HepG2 (cell line): ENCODE results near the gene ZSCAN23. TPM values are rescaled to one million over a fixed set of nuclear protein-coding genes. Genes with fewer than 3 reads are reported as not detected.
"Not testable (repeated sequence)": the region's sequence is repeated elsewhere in the genome, so short reads cannot be mapped to it uniquely, and the experiment has no call there.

ENCODE experiments used
- ATAC-seq: fragments of 200-7000 bp; cut with Tn5 transposase; 3 replicates; pipeline ENCODE4 v1.9.1; 2020; ENCODE audit warnings: mild to moderate bottlenecking, moderate library complexity
- BruUV-seq: library from RNA; stranded (reverse); fragments of 400-500 nt; replicated peaks from 2 replicates; lab custom pipeline; 2021; lab: Mats Ljungman, UMichigan
- CTCF ChIA-PET: fragments of 300-600 bp; formaldehyde crosslinking; extraction: SDS; loops from one replicate; lab custom pipeline; 2021; ENCODE audit warnings: low total read pairs, inconsistent platforms, low intra/inter-chr PET ratio; lab: Yijun Ruan, JAX
- POLR2A ChIA-PET: fragments of 350-600 bp; sonication (Branson Sonifier 250); formaldehyde crosslinking; loops from one replicate; lab custom pipeline; 2020; ENCODE audit warnings: antibody characterized with exemption, inconsistent platforms; lab: Yijun Ruan, JAX
- DNase-seq: peaks from one replicate; pipeline ENCODE4 v3.0.0-alpha.2; 2015; ENCODE audit warnings: low spot score
- FAIRE-seq: peaks from 3 replicates; lab custom pipeline; 2011; peaks lifted over from hg19 to GRCh38; lab: Jason Lieb, UNC
- H2AFZ ChIP-seq: one replicate; pipeline ENCODE4 v1.6.1; 2011; ENCODE audit warnings: low read length, inconsistent platforms
- H3K27ac ChIP-seq: fragments of 300-600 bp; 3 replicates; pipeline ENCODE4 v1.8.0; 2011; ENCODE audit warnings: mixed run types, mild to moderate bottlenecking, mixed read lengths, low read length, inconsistent platforms; ENCODE audit not compliant: insufficient read depth; ENCODE audit errors: extremely low read length
- H3K27me3 ChIP-seq, 2 experiments: fragments of 200-600 bp in 1 of 2; 2 replicates in 1 of 2; 3 replicates in 1 of 2; pipeline versions ENCODE4 v1.6.0 to v1.8.0; 2011; ENCODE audit warnings: low read length in 2 of 2, mild to moderate bottlenecking in 2 of 2, moderate library complexity in 2 of 2, inconsistent platforms in 1 of 2; ENCODE audit not compliant: insufficient read depth in 2 of 2, control insufficient read depth in 1 of 2
- H3K36me3 ChIP-seq, 2 experiments: fragments of 200-600 bp in 1 of 2; replicated peaks in 1 of 2; 2 replicates in 1 of 2; 3 replicates in 1 of 2; pipeline versions ENCODE4 v1.5.1 to v1.8.0; 2011; ENCODE audit warnings: low read length in 2 of 2, inconsistent platforms in 1 of 2; ENCODE audit not compliant: insufficient read depth in 2 of 2, control insufficient read depth in 1 of 2
- H3K4me1 ChIP-seq: 2 replicates; pipeline ENCODE4 v1.5.1; 2012; ENCODE audit warnings: low read length, inconsistent platforms; ENCODE audit not compliant: insufficient read depth
- H3K4me2 ChIP-seq: 2 replicates; pipeline ENCODE4 v1.6.0; 2011; ENCODE audit warnings: low read depth, low read length, inconsistent platforms
- H3K4me3 ChIP-seq, 3 experiments: fragments of 200-600 bp in 1 of 3; sonication (generic), shearing (Covaris generic) in 1 of 3; replicated peaks in 1 of 3; 2 replicates each; pipeline ENCODE4 v1.5.1; 2011 to 2016; ENCODE audit warnings: low read length in 3 of 3, inconsistent platforms in 2 of 3, low read depth in 2 of 3, mild to moderate bottlenecking in 2 of 3, control low read depth in 1 of 3, mixed read lengths in 1 of 3; ENCODE audit not compliant: insufficient read depth in 1 of 3
- H3K79me2 ChIP-seq: one replicate; pipeline ENCODE4 v1.6.1; 2011; ENCODE audit warnings: low read length, inconsistent platforms; ENCODE audit not compliant: insufficient read depth
- H3K9ac ChIP-seq: 2 replicates; pipeline ENCODE4 v1.6.0; 2011; ENCODE audit warnings: mild to moderate bottlenecking, low read depth, low read length, inconsistent platforms; ENCODE audit not compliant: insufficient read depth
- H3K9me3 ChIP-seq: 2 replicates; pipeline ENCODE4 v1.5.1; 2012; ENCODE audit warnings: mild to moderate bottlenecking, low read length
- H4K20me1 ChIP-seq: 2 replicates; pipeline ENCODE4 v1.6.0; 2011; ENCODE audit warnings: inconsistent platforms, mild to moderate bottlenecking, low read length, moderate library complexity; ENCODE audit not compliant: insufficient read depth
- CBX2 ChIP-seq, 2 experiments: fragments of 200-600 bp in 1 of 2; sonication (generic); formaldehyde crosslinking in 1 of 2; IDR thresholded peaks; 2 replicates each; pipeline versions ENCODE4 v1.7.0 to v1.8.1; 2018 to 2022; ENCODE audit warnings: low read depth in 2 of 2, low read length in 1 of 2, mild to moderate bottlenecking in 1 of 2, missing genetic modification reagents in 1 of 2
- CHD2 ChIP-seq: IDR thresholded peaks from 2 replicates; pipeline ENCODE4 v1.6.1; 2011; ENCODE audit warnings: low read depth, low read length, improper control_type of control experiment
- FLYWCH1 ChIP-seq: sonication (generic); formaldehyde crosslinking; IDR thresholded peaks from 2 replicates; pipeline ENCODE4 v1.8.1; 2023; ENCODE audit warnings: mild to moderate bottlenecking, missing genetic modification reagents
- KLF6 ChIP-seq: IDR thresholded peaks from 2 replicates; pipeline ENCODE4 v1.8.0; 2016; ENCODE audit warnings: missing biosample characterization, missing genetic modification reagents
- TAF1 ChIP-seq: sonication (generic); formaldehyde crosslinking; IDR thresholded peaks from 2 replicates; pipeline ENCODE4 v1.4.0; 2020; ENCODE audit warnings: missing genetic modification reagents
- ZNF430 ChIP-seq: sonication (generic); formaldehyde crosslinking; IDR thresholded peaks from 2 replicates; pipeline ENCODE4 v1.9.0; 2021; ENCODE audit warnings: mild to moderate bottlenecking, missing genetic modification reagents
- ZNF577 ChIP-seq: sonication (generic); formaldehyde crosslinking; IDR thresholded peaks from 2 replicates; pipeline ENCODE4 v1.4.0; 2020; ENCODE audit warnings: mild to moderate bottlenecking, low read depth, missing genetic modification reagents, borderline replicate concordance
- WGBS: methylation state at CpG from one replicate; pipeline ENCODE4 v1.1.6; 2017; ENCODE audit warnings: low lambda C conversion rate; 5-methylcytosine and 5-hydroxymethylcytosine counted together
- in situ Hi-C: cut with HindIII; loops from 2 replicates; pipeline ENCODE4 v1.10.0; 2017; ENCODE audit warnings: low pct_unique_long_range_greater_than_20kb; ENCODE audit not compliant: extremely low pct_ligation_motif_present
- intact Hi-C: fragments of 100-400 bp; cut with micrococcal nuclease; formaldehyde crosslinking; loops from one replicate; pipeline ENCODE4 v1.10.0; 2022; ENCODE audit not compliant: unreplicated experiment
- polyA plus RNA-seq, 8 experiments: library from polyadenylated mRNA; depleted of rRNA in 3 of 8; stranded (reverse) in 7 of 8; unstranded in 1 of 8; fragments of >200 nt; fragmentation: Illumina TruSeq in 4 of 8; extraction: Trizol in 4 of 8; gene quantifications; 2 replicates each; pipeline versions ENCODE4 v1.2.1 to v1.2.3, GENCODE V29; 2011 to 2016; ENCODE audit warnings: low read depth in 4 of 8, missing spikeins in 1 of 8, mixed read lengths in 1 of 8; ENCODE audit not compliant: insufficient read depth in 1 of 8
- total RNA-seq, 5 experiments: library from RNA; depleted of rRNA; stranded (reverse); fragments of >200 nt; fragmentation: Illumina TruSeq; extraction: Trizol; gene quantifications; 2 replicates each; pipeline ENCODE4 v1.2.3, GENCODE V29; 2016; ENCODE audit warnings: low read depth in 1 of 5
- TF ChIP-seq, protein P1 (sequence below): sonication (generic); formaldehyde crosslinking; conservative IDR thresholded peaks from 2 replicates; pipeline ENCODE4 v1.8.0; 2022; ENCODE audit warnings: mild to moderate bottlenecking, moderate library complexity, missing genetic modification reagents

ZSCAN23 gene
- total and polyA plus RNA-seq, 2 of the 13 experiments (the other 11 are each of a cell fraction or from before 2014, with no cell fraction given), result 0.29 to 1.2 TPM

GRCh38 chr6:28449056-28449455 is 5.8 kb upstream of the ZSCAN23 start:
- no TSS peak for BruUV-seq

DNA sequence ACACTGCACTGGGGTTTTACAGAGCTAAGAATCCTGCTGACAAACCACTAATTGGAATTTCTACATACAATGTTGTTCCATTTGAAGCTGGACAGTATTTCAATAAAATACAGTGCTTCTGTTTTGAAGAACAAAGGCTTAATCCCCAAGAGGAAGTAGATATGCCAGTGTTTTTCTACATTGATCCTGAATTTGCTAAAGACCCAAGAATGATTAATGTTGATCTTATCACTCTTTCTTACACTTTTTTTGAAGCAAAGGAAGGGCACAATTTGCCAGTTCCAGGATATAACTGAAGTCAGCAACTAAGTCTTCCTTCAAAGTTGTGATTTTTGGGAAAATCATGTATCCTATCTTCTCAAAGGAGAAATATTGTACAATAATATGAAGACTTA is 4.2 kb upstream of the ZSCAN23 start:
- Histone ChIP-seq H3K4me3 (peak overlapping the region; percentile 37 to 64 (median 56); a peak in 4 of 6 replicates), H3K4me2 (peak overlapping the region; percentile 60), H3K27me3 (peaks cover 0 to 14% of the 10 kb centered on the region in 2 experiments; a peak in 2 of 5 replicates)
- H3K36me3 ChIP-seq, DNase-seq, in situ Hi-C loops, H3K79me2 ChIP-seq, H3K27ac ChIP-seq, POLR2A ChIA-PET, CTCF ChIA-PET, H3K9ac ChIP-seq, ATAC-seq, BruUV-seq, H3K9me3 ChIP-seq, H3K4me1 ChIP-seq, intact Hi-C loops, H4K20me1 ChIP-seq, H2AFZ ChIP-seq: not testable (repeated sequence)
- peak; percentile 30 for FAIRE-seq

More at GRCh38 chr6:28449056-28449455, 5.8 kb upstream of the ZSCAN23 start:
- peaks cover 0 to 14% of the 10 kb centered on the region in 2 experiments; a peak in 2 of 5 replicates for H3K27me3 ChIP-seq
- ATAC-seq (no peak), FAIRE-seq (no peak), DNase-seq (no peak)
- no peaks in the 10 kb centered on the region for H3K4me1 ChIP-seq
- POLR2A ChIA-PET, result no interaction called here
- no peak overlapping the region for H3K27ac ChIP-seq
- no peak overlapping the region for H3K9ac ChIP-seq
- H3K4me2 ChIP-seq, result no peak overlapping the region
- in situ Hi-C loops, result no loop called here
- TF ChIP-seq ZNF430 (CRISPR knock-in tag), result no peak
- TF ChIP-seq TAF1 (CRISPR knock-in tag), result no peak
- TF ChIP-seq, protein P1, sequence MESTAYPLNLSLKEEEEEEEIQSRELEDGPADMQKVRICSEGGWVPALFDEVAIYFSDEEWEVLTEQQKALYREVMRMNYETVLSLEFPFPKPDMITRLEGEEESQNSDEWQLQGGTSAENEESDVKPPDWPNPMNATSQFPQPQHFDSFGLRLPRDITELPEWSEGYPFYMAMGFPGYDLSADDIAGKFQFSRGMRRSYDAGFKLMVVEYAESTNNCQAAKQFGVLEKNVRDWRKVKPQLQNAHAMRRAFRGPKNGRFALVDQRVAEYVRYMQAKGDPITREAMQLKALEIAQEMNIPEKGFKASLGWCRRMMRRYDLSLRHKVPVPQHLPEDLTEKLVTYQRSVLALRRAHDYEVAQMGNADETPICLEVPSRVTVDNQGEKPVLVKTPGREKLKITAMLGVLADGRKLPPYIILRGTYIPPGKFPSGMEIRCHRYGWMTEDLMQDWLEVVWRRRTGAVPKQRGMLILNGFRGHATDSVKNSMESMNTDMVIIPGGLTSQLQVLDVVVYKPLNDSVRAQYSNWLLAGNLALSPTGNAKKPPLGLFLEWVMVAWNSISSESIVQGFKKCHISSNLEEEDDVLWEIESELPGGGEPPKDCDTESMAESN, result no peak
- TF ChIP-seq ZNF577 (CRISPR knock-in tag), result no peak
- TF ChIP-seq CHD2, result no peak
- no peak for TF ChIP-seq FLYWCH1 (CRISPR knock-in tag)
- no peak for TF ChIP-seq CBX2 (IDR thresholded peaks at IDR 0.05; ENCODE audit: low read depth, low read length)
- no peak for TF ChIP-seq CBX2 (CRISPR knock-in tag; IDR thresholded peaks at IDR 0.05; ENCODE audit: low read depth)
- TF ChIP-seq KLF6, result no peak
- TF ChIP-seq, all 625 proteins: peak for 0
- no peaks in the 10 kb centered on the region for H4K20me1 ChIP-seq
- no peaks in the 10 kb centered on the region for H3K9me3 ChIP-seq
- H3K79me2 ChIP-seq, result no peaks in the 10 kb centered on the region
- intact Hi-C loops, result no loop called here
- no peak overlapping the region for H3K4me3 ChIP-seq
- H3K36me3 ChIP-seq, result no peaks in the 10 kb centered on the region
- CTCF ChIA-PET, result no interaction called here
- H2AFZ ChIP-seq, result no peak overlapping the region
- 28% methylated on average over 1 of the region's 1 CpG for WGBS
